Psoas muscle (tissue), 8 donors: ENCODE data around the gene NLN. TPM values are rescaled to one million over a fixed set of nuclear protein-coding genes. Genes with fewer than 3 reads are reported as not detected.

Experiments
- ATAC-seq, 4 donors: fragments of 200-7000 bp; cut with Tn5 transposase; one replicate each; pipeline ENCODE4 v1.9.1; 2020; ENCODE audit warnings: moderate library complexity in 3 of 4, mild to moderate bottlenecking in 2 of 4
- DNase-seq, 2 donors: peaks; one replicate each; pipeline ENCODE4 v3.0.0-alpha.2; 2020
- H3K27ac ChIP-seq: fragments of 200-600 bp; one replicate; pipeline ENCODE4 v1.8.0; 2022
- H3K27me3 ChIP-seq, 3 donors: fragments of 200-600 bp in 1 of 3; one replicate each; pipeline versions ENCODE4 v1.6.1 to v1.8.0; 2013 to 2022; ENCODE audit warnings: low read length in 2 of 3, mild to moderate bottlenecking in 2 of 3, moderate library complexity in 1 of 3; ENCODE audit not compliant: insufficient read depth in 3 of 3
- H3K36me3 ChIP-seq, 2 donors: fragments of 200-600 bp in 1 of 2; one replicate each; pipeline versions ENCODE4 v1.6.1 to v1.8.0; 2013 to 2022; ENCODE audit warnings: low read depth in 1 of 2, mild to moderate bottlenecking in 1 of 2, moderate library complexity in 1 of 2; ENCODE audit not compliant: insufficient read depth in 1 of 2
- H3K4me1 ChIP-seq: fragments of 200-600 bp; one replicate; pipeline ENCODE4 v1.8.0; 2022
- H3K4me3 ChIP-seq: fragments of 200-600 bp; one replicate; pipeline ENCODE4 v1.8.0; 2022; ENCODE audit warnings: mild to moderate bottlenecking
- H3K9me3 ChIP-seq: fragments of 200-600 bp; one replicate; pipeline ENCODE4 v1.8.0; 2022
- CTCF ChIP-seq: fragments of 200-600 bp; IDR thresholded peaks from one replicate; pipeline ENCODE4 v1.8.0; 2022; ENCODE audit warnings: antibody characterized with exemption
- WGBS, 3 donors: extraction: QIAGEN DNeasy Blood & Tissue Kit; methylation state at CpG; one replicate each; pipeline versions ENCODE4 v1.1.6 to v1.1.7; 2013; 5-methylcytosine and 5-hydroxymethylcytosine counted together
- intact Hi-C, 2 donors: fragments of 100-400 bp; cut with DNase I; formaldehyde crosslinking; loops; one replicate each; pipeline versions ENCODE4 v1.11.0 to v1.14.2; 2022
- polyA plus RNA-seq, 3 donors: library from polyadenylated mRNA; stranded (reverse); fragments of 200-250 nt; gene quantifications; one replicate each; pipeline ENCODE4 v1.2.3, GENCODE V29; 2013
- total RNA-seq, 4 donors: library from RNA; stranded (reverse); fragmentation: NEBNext Ultra II Directional in 2 of 4; extraction: Animal tissue kit (Norgen Biotek cat#: 25700) in 2 of 4; gene quantifications; one replicate each; pipeline versions ENCODE4 v1.2.1 to v1.2.4, GENCODE V29; 2021 to 2023
- donor health status: healthy with polysubstance abuse.
- donor health status: DM: no; HTN: no; CAD: no; lungs with moderate emphysema.
- donor health status: Bipolar disorder and iron deficiency.
- donor health status: healthy.
- donor health status: DM: yes; HTN: yes; CAD: no.
- donor health status: DM: no; HTN: no; CAD: no.
- donor health status: DM: no; HTN: no; CAD: no.
- donor health status: DM: yes; HTN: yes; CAD: no.

The NLN gene
- total and polyA plus RNA-seq, 7 donors = 9.8 to 69.9 (median 31.4) TPM

GRCh38 chr5:65765582-65765981 is 43.6 kb downstream of the NLN start:
- no peak overlapping the region for H3K4me3 ChIP-seq
- 98 to 100% (median 100%) methylated on average over 1 of the region's 1 CpG for WGBS, 3 donors
- peaks cover 11% of the 10 kb centered on the region for H3K4me1 ChIP-seq
- no peak for DNase-seq
- no peak overlapping the region for H3K27ac ChIP-seq
- H3K36me3 ChIP-seq = peaks cover 0 to 16% of the 10 kb centered on the region in 2 donors
- H3K9me3 ChIP-seq = no peaks in the 10 kb centered on the region
- TF ChIP-seq CTCF = no peak
- ATAC-seq = no peak
- no peaks in the 10 kb centered on the region for H3K27me3 ChIP-seq
- intact Hi-C loops = no loop called here

- WGBS, 3 donors = 64 to 95% (median 89%) methylated on average over 2 of the region's 2 CpGs
- DNase-seq = no peak
- no peak for TF ChIP-seq CTCF
- H3K36me3 ChIP-seq = peaks cover 0 to 16% of the 10 kb centered on the region in 2 donors
- no peaks in the 10 kb centered on the region for H3K27me3 ChIP-seq
- no peak overlapping the region for H3K4me3 ChIP-seq
- peaks cover 11% of the 10 kb centered on the region for H3K4me1 ChIP-seq
- intact Hi-C loops = no loop called here
- no peak for ATAC-seq
- H3K27ac ChIP-seq = no peak overlapping the region
- H3K9me3 ChIP-seq = no peaks in the 10 kb centered on the region
Observed at GRCh38 chr5:65766175-65766574, 44.2 kb downstream of the NLN start.

GRCh38 chr5:65766781-65767180 is 44.8 kb downstream of the NLN start:
- DNase-seq (no peak), ATAC-seq (no peak)
- H3K27ac ChIP-seq = no peak overlapping the region
- TF ChIP-seq CTCF = no peak
- H3K4me1 ChIP-seq = peaks cover 11% of the 10 kb centered on the region
- H3K9me3 ChIP-seq = no peaks in the 10 kb centered on the region
- no peak overlapping the region for H3K4me3 ChIP-seq
- H3K27me3 ChIP-seq = no peaks in the 10 kb centered on the region
- 93 to 95% (median 94%) methylated on average over 2 of the region's 2 CpGs for WGBS, 3 donors
- intact Hi-C loops = no loop called here
- H3K36me3 ChIP-seq = peaks cover 0 to 16% of the 10 kb centered on the region in 2 donors

- intact Hi-C loops = no loop called here
- H3K27ac ChIP-seq = no peak overlapping the region
- H3K4me3 ChIP-seq = no peak overlapping the region
- ATAC-seq (no peak), DNase-seq (no peak)
- peaks cover 0 to 14% of the 10 kb centered on the region in 2 donors for H3K36me3 ChIP-seq
- no peaks in the 10 kb centered on the region for H3K9me3 ChIP-seq
- no peaks in the 10 kb centered on the region for H3K27me3 ChIP-seq
- WGBS, 3 donors = 96 to 100% (median 97%) methylated on average over 1 of the region's 1 CpG
- H3K4me1 ChIP-seq = peaks cover 11% of the 10 kb centered on the region
- no peak for TF ChIP-seq CTCF
Observed at GRCh38 chr5:65767565-65767964, 45.6 kb downstream of the NLN start.

GRCh38 chr5:65768723-65769346 is 46.8 kb downstream of the NLN start:
- Histone ChIP-seq H3K9me3 (no peaks in the 10 kb centered on the region), H3K27me3 (no peaks in the 10 kb centered on the region), H3K4me3 (no peak overlapping the region), H3K27ac (peak overlapping the region; percentile 0), H3K36me3 (peaks cover 0 to 1% of the 10 kb centered on the region in 2 donors), H3K4me1 (peaks cover 11% of the 10 kb centered on the region)
- 94 to 98% (median 96%) methylated on average over 7 of the region's 7 CpGs for WGBS, 3 donors
- ATAC-seq = no peak
- no peak for TF ChIP-seq CTCF
- intact Hi-C loops = no loop called here
- DNase-seq = no peak
